Measurements from ENCODE around the gene ZNF827.

ZNF827 gene

GRCh38 chr4:145934434-145935047 is 4.1 kb downstream of the ZNF827 start:
- FAIRE-seq: no peak

- FAIRE-seq: no peak
Observed at GRCh38 chr4:145933134-145933533, 5.5 kb downstream of the ZNF827 start.

GRCh38 chr4:145931403-145931802 is 7.2 kb downstream of the ZNF827 start:
- no peak for FAIRE-seq

GRCh38 chr4:145930592-145930991 is 8.0 kb downstream of the ZNF827 start:
- no peak for FAIRE-seq

- FAIRE-seq: no peak
Observed at GRCh38 chr4:145929415-145930178, 9.0 kb downstream of the ZNF827 start.

GRCh38 chr4:145928748-145929147 is 9.9 kb downstream of the ZNF827 start:
- no peak for FAIRE-seq

DNA sequence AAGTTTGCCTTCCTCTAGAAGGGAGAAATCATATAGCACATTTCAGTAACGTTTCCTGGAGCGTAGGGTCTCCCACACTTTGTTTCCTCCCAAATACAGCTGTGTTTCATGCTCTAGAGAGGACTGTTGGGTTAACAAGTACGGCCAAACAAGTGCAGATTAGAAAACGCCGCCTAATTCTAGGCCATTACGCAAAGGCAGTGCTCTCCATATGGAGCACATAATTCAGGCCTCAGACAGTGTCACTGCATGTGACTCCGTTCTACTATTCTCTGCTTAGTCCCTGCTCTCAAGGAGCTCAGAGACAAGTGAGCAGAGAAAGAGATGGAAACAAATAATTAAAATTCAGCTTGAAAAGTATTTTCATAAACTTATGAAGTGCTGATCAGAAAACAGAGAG is 11.6 kb downstream of the ZNF827 start:
- no peak for FAIRE-seq

DNA sequence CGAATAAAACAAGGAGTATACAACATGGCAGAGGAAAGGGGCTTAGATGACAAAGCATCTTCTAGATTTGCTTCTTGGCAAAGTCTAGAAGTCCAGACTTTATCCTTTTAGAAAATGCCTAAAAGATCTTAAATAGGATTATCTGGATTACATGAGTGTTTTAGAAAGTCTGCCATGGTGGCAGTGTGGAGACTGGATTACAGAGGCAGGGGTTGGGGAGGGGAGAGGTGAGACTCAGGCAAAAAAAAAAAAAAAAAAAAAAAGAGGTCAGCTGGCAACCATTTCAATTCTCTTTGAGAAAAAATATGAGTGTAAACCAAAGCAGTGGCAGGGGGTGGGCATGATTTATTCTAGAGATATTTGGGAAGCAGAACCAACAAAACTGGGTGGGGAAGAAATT is 17.4 kb downstream of the ZNF827 start:
- FAIRE-seq: no peak

GRCh38 chr4:145920205-145920604 is 18.4 kb downstream of the ZNF827 start:
- FAIRE-seq: no peak

DNA sequence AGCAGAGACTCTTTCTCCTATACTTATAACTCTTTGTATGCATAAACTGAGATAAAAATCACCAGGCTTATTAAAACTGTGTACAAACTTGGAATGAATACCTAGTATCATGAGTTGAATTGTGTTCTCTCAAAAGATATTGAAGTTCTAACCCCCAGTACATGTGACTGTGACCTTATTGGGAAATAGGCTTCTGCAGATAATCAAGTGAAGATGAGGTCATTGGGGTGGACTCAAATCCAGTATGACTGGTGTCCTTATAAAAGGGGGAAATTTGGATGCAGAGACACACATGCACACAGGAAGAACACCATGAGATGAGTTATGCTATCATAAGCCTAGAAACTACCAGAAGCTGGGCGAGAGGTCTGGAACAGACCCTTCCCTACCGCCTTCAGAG is 26.2 kb downstream of the ZNF827 start:
- FAIRE-seq: no peak

DNA sequence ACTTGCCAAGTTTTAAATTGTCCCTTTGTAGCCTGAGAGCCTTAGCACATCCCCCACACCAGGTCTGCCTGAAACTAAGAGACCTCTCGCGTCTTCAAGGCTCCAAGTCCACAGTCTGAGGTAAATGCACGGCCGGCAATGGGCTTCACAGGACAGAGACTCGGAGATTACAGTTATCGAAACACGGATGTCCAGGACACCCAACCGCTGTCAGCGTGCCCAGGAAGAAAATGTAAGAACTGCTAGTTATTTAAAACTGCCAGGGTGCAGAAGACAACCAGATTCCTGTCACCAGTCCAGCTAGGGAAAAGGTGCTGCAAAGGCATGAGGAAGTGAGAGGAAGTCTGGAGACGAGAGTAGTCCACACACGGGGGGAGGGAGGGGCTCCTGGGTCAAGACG is 28.9 kb downstream of the ZNF827 start:
- no peak for FAIRE-seq

DNA sequence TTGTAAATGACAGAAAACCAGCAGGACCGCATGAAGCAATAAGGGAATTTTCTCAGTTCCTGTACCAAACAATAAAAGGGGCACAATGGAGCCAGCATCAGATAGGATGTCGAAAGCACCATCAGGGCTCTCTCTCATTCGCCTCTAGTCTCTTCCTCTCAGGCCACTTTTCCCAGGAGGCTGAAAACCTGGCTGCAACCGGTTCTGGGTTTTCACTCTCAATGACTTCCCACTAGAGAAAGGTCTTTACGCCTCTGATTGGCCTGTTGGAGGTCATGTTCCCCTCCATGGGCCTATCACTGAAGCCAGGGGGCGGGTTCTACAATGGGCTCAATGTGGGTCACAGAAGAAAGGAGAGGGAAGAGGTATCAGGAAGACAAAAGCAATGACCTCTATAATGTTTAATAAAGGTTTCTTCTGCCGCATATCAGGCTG is 29.3 kb downstream of the ZNF827 start:
- FAIRE-seq: no peak

GRCh38 chr4:145907812-145908211 is 30.8 kb downstream of the ZNF827 start:
- FAIRE-seq: no peak

DNA sequence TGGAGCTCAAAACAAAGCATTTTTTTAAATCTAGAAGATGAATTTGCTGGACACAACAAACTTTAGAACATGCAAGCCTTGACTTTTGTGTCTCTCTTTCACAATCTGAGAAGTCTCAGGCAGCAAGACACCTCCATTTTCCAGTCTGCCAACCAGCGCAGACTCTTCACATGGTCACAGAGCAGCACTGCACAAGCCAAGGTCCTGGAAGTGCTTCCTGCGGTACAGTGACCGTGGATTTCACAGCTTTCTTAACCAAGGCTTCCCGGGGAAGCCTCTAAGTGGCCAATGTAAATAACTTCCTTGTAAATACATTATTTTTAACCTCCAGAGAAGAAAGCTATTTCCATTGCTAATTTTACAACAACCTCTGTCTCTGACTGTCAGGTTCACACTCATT is 31.2 kb downstream of the ZNF827 start:
- no peak for FAIRE-seq

DNA sequence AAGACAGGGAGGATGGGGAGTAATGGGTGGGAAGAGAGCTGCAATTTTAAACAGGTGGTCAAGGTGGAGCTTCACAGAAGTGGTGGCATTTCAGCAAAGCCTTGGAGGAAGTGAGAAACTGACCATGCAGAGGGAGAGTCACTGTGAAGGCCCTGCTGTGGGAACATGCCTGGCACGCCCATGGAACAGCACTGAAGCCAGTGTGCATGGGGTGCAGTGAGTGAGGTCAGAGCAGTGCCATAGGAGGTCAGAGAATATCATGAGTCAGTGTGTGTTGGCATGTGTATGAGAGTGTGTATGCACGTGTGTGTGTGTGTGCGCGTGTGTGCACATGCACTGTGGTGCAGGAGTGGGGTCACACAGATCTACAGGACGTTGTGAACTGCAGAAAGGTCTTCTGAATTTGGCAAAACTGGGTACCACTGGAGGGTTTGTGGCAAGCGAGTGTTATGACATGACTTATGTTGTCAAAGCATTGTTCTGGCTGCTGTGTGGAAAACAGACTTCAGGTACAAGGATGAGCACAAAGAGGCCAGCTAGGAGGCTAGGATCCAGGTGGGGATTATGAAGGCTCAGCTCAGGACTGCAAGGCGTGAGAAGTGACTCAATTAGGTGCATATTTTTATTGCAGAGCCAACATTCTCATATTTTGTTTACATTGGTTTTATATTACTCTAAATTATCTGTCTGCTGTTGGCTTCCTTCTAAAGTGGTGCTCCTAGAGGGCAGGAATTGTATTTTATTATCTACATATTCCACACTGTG is 34.0 kb downstream of the ZNF827 start:
- FAIRE-seq: no peak

DNA sequence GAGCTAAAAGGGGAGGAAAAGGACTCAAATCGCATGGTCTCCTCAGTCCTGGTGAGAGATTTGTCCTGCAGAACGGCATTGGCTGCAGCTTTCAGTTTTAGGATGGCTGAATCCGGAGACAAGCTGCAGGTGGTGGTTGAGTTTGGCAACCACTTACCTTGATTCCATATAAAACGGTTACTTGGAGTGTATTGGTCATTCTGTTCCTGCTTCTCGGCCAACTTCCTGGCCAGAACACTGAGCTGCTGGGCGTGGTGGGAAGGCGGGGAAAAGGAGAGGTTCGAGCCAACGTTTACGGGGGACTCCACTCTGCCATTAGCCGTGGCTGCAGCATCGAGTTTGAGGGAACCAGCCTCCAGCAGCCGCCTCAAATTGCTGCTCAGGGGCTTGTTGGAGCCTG is 36.1 kb downstream of the ZNF827 start:
- no peak for FAIRE-seq

GRCh38 chr4:145899886-145900460 is 38.6 kb downstream of the ZNF827 start:
- FAIRE-seq: no peak

DNA sequence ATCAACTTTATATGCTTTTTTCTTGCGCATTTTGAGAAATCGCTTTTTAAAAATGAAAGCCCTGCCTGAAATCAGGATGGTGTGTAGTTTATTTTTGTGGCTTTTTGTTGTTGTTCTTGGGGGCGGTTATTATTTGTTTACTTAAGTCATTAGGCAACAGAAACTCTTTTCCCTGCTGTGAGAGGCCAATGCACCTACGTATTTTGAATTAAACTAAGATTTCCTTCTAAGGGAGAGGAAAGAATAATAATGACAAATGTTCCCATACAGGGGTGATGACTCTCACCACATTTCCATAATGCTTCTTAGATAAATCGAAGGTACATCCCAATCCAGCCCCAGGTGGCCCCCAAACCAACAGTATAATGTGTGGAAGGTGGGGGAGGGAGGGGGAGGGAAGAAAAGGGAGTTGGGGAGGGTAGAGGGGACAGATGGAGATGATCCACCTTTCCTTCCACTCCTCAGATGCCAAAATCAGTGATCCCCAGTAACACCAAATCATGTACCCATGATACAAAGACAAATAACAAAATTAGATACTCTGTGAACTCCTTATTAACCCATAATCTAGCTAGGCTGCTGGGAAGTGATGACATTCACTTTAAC is 39.6 kb downstream of the ZNF827 start:
- no peak for FAIRE-seq

DNA sequence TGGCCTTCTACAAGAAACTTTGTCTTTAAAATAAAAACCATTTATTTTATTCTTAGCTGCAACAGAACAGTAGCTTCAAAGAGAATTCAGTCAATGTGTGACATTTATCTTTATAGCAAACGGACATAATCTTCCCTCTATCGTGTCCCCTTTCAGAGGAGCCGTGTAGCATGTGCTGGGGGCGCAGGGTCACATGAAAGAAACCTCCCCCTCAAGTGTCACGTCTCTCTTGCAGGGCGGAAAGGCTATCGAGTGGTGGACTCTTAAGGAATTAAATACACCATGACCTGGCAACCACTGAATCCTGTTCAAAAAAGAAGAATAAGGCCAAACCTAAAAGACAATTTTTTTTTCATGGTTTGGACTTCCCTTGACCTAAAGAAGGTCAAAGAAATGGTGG is 40.2 kb downstream of the ZNF827 start:
- FAIRE-seq: no peak

DNA sequence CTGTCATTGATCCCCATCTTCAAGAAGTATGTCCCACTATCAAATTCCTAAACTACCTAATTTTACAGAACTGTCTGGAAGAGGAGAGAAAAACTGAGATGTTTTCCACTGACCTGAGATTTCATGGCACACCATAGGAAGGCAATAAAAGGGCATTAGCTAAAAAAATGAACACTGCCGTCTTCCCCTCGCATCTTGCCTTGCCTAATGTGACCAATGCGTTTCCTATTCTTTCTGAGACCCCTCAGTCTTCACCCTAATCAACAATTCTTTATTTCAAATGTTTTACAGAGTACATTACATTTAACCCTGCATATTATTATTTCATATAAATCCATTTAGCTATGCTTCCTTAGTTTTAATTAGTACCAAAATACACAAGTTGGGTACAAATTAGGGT is 43.6 kb downstream of the ZNF827 start:
- no peak for FAIRE-seq

GRCh38 chr4:145891958-145892357 is 46.7 kb downstream of the ZNF827 start:
- no peak for FAIRE-seq

DNA sequence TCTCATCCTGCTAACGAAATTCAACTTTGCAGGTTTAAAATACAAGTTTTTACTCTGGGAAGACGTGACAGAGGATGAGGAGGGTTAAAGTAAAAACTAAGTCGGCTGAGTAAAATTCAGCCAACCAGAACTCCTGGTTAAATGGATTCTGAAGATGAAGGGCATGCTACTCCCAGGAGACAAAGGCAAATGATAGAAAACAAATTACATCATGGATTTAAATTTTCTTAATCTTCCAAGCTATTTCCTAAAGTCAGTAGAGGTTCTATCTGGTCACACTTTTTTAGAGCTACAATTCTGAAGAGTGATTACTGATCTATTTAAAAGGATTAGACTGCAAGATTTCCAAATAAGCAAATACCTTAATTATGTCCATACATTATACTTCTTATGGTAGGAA is 47.9 kb downstream of the ZNF827 start:
- FAIRE-seq: no peak

- FAIRE-seq: no peak
Observed at GRCh38 chr4:145888393-145888792, 50.2 kb downstream of the ZNF827 start.

All from G401.6 (cell line).